Motor neuron (in vitro differentiated cells): ENCODE results near the gene ARHGAP9. TPM values are rescaled to one million over a fixed set of nuclear protein-coding genes. Genes with fewer than 3 reads are reported as not detected.
A peak's percentile ranks its signal among the peaks of the same experiment; 100 is the strongest.

Experiments used
- ATAC-seq, 8 experiments: fragments of 200-7000 bp; cut with Tn5 transposase; replicated peaks in 6 of 8; 2 replicates each; pipeline ENCODE4 v1.8.0; 2021; ENCODE audit warnings: mild to moderate bottlenecking in 8 of 8, moderate library complexity in 8 of 8
- H3K27ac ChIP-seq, 2 donors: fragments of 250-450 bp; sonication (Bioruptor Pico); 2 replicates each; pipeline ENCODE4 v1.9.0; 2021; ENCODE audit warnings: antibody characterized with exemption in 2 of 2, mild to moderate bottlenecking in 2 of 2, moderate library complexity in 1 of 2
- H3K4me1 ChIP-seq, 2 donors: fragments of 250-450 bp; sonication (Bioruptor Pico); replicated peaks in 1 of 2; 2 replicates each; pipeline ENCODE4 v1.6.1; 2021; ENCODE audit warnings: antibody characterized with exemption in 2 of 2, mild to moderate bottlenecking in 2 of 2, moderate library complexity in 1 of 2
- H3K4me3 ChIP-seq, 5 donors: fragments of 250-450 bp; sonication (Bioruptor Pico); 2 replicates each; pipeline ENCODE4 v1.9.0; 2021; ENCODE audit warnings: antibody characterized with exemption in 5 of 5, mild to moderate bottlenecking in 5 of 5, moderate library complexity in 4 of 5
- WGBS, 10 experiments: fragments of 450-650 bp; shearing (Covaris generic); methylation state at CpG; one replicate each; pipeline ENCODE4 v1.0.0; 2022; 5-methylcytosine and 5-hydroxymethylcytosine counted together
- in situ Hi-C, 9 experiments: fragments of 400-800 bp; cut with MboI; loops; one replicate each; pipeline ENCODE4 v1.15.0; 2021; ENCODE audit warnings: low sequenced_read_pairs in 9 of 9, low pct_unique_long_range_greater_than_20kb in 2 of 9; ENCODE audit not compliant: unreplicated experiment in 9 of 9
- total RNA-seq, 8 experiments: library from RNA; unstranded; fragments of 300-600 nt; gene quantifications; 2 replicates each; pipeline versions ENCODE4 v1.2.3 to v1.2.4, GENCODE V29; 2022

Gene ARHGAP9
- total RNA-seq, 8 experiments from 2014 or later = 0.45 to 6.2 (median 2.0) TPM

DNA sequence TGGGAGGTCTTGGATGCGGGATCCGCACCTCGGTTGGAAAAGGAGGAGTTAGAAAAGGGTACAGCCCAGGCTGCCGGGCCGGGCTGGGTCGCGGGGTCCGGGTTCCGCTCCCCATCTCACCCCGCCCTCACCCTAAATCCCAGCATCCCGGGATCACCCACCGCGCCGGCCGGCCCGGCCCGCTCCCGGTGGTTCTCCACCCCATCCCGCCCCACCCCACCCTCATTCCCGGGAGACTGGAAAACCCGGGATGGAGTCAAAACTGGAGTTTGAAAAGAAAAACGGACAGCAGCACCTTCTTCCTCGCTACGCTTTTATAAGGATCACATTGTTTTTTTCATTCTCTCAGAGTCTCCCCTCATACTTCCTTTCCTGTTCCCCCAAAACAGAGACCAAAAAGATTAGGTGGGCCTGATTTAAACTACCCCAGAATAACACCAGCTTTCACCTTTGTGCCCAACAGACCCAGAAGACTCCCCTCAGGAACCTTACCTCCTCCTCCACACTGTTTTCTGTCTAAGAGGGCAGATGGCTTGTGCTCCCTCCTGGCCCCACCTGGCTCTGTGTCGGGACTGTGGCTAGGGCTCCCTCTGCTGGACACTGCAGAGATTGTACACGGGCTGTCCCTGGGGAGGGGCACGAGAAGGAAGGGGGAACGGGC is 17.3 kb downstream of the ARHGAP9 start:
- Histone ChIP-seq H3K27ac (peak overlapping the region in 1 of 2 donors; percentile 71), H3K4me3 (peak overlapping the region; percentile 32 to 59 (median 51)), H3K4me1 (peaks cover 23 to 26% of the 10 kb centered on the region in 2 donors)
- ATAC-seq = peak; percentile 53 to 70 (median 66)
- in situ Hi-C loops = loop anchor here in 1 of 9 experiments (25.0 kb wide), 1 partner anchor 225 kb away; the partner anchor contains the start of gene SHMT2
- 0% methylated on average over 1 to 6 of the region's 28 CpGs; no CpG with 5 or more reads in 7 of the 10 experiments for WGBS, 10 experiments

DNA sequence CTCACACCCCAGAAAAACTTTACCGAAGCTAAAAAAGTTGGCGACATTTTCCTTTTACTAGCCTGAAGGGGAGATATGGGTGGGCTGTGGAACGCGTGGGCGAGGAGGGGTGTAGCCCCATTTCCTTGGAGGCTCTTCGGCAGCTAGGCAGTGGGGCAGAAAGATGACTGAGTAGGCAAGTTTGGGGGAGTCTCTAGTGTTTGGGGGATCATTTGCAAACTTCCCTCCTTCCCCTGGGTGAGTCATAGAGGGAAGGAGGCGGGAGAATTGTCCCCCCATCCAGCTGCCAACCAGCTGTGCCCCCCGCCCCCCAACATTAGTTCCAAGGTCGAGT is 17.8 kb downstream of the ARHGAP9 start:
- Histone ChIP-seq H3K27ac (peak overlapping the region in 1 of 2 donors; percentile 71), H3K4me1 (peaks cover 23 to 29% of the 10 kb centered on the region in 2 donors), H3K4me3 (peak overlapping the region; percentile 32 to 59 (median 51))
- WGBS, 10 experiments = 0% methylated on average over 4 of the region's 9 CpGs; no CpG with 5 or more reads in 9 of the 10 experiments
- peak in 4 of 8 experiments; percentile 1 to 5 (median 2) for ATAC-seq
- in situ Hi-C loops = loop anchor here in 1 of 9 experiments (25.0 kb wide), 1 partner anchor 225 kb away; the partner anchor contains the start of gene SHMT2

DNA sequence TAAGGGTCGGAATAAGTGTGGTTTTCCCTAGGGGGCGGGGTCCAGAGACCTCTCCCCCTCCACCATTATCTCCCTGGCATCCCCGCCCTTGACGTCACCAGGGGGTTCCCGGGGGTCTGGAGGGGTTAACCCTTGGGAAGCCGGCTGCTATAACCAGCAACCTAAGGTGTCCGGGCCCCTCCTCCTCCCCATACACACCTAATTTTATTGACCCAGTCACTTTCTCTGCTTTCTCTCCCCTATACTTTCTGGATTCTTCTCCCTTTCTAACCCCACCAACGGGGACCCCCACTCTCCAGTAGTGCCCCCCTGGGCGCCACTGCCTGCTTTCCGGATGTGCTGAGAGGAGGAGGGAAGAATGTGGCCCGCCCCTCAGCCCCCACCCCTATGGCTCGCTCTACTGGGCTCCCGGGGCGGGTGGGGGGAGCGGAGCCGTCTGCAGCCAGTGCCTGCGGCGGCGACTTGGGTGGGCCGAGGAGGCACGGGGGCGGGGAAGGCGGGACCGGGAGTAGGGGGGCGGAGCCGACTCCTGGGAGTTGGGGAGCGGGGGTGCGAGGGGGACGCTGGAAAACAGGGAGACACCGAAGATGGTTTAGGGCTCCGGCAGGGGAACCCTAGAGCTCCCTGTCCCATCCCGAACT is 18.3 kb downstream of the ARHGAP9 start:
- Histone ChIP-seq H3K4me1 (peaks cover 23 to 33% of the 10 kb centered on the region in 2 donors), H3K4me3 (peak overlapping the region; percentile 32 to 59 (median 51)), H3K27ac (peak overlapping the region in 1 of 2 donors; percentile 71)
- WGBS, 10 experiments = 0% methylated on average over 1 to 2 of the region's 32 CpGs; no CpG with 5 or more reads in 7 of the 10 experiments
- ATAC-seq = peak; percentile 1 to 28 (median 12)
- in situ Hi-C loops = loop anchor here in 1 of 9 experiments (25.0 kb wide), 1 partner anchor 224 kb away; the partner anchor contains the start of gene SHMT2

DNA sequence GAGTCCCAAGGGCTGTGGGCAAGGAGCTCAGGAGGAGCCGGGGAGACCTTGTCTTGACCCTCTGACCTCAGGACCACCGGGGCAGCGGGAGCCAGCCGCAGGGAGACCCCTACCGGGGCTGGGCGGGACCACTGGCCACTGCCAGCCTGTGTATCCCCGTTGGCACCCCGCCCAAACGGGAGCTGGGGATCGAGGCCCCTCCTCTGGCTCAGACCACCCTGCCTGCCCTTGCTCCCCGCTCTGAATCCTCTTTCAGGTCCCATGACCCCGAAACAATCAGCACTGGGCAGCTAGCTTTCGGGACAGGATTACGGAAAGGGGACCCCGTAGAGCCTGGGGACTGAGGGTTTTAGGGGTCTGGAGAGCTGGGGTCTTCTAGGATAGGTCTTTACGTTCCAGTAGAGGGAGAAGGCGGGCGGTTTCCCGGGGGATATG is 18.8 kb downstream of the ARHGAP9 start:
- ATAC-seq = peak in 4 of 8 experiments; percentile 1 to 9 (median 6)
- Histone ChIP-seq H3K4me3 (peak overlapping the region; percentile 32 to 59 (median 51)), H3K4me1 (peaks cover 25 to 38% of the 10 kb centered on the region in 2 donors), H3K27ac (peak overlapping the region in 1 of 2 donors; percentile 71)
- WGBS, 10 experiments = 0 to 15% (median 2%) methylated on average over 1 to 5 of the region's 19 CpGs; no CpG with 5 or more reads in 6 of the 10 experiments
- in situ Hi-C loops = loop anchor here in 1 of 9 experiments (25.0 kb wide), 1 partner anchor 224 kb away; the partner anchor contains the start of gene SHMT2

DNA sequence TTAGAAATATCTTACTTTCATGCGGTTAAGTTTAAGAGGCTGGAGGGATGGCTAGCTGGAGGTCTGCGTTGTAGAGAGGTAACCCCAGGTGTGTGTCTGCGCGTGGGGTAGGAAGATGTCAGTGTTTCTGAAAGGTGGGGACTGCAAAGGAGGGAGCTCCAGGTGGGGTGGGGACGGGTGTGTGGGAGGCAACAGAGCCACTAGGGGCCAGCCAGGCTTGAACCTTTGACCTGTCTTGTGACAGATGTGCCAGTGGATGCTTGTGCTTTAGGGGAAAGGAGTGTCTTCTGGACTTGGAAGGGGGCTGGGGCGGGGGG is 19.2 kb downstream of the ARHGAP9 start:
- in situ Hi-C loops = loop anchor here in 1 of 9 experiments (25.0 kb wide), 1 partner anchor 223 kb away; the partner anchor contains the start of gene SHMT2
- H3K27ac ChIP-seq = peak overlapping the region in 1 of 2 donors; percentile 71
- H3K4me1 ChIP-seq = peaks cover 30 to 43% of the 10 kb centered on the region in 2 donors
- 0% methylated on average over 1 to 3 of the region's 6 CpGs; no CpG with 5 or more reads in 6 of the 10 experiments for WGBS, 10 experiments
- H3K4me3 ChIP-seq = peak overlapping the region; percentile 45 to 59 (median 51)
- no peak for ATAC-seq

DNA sequence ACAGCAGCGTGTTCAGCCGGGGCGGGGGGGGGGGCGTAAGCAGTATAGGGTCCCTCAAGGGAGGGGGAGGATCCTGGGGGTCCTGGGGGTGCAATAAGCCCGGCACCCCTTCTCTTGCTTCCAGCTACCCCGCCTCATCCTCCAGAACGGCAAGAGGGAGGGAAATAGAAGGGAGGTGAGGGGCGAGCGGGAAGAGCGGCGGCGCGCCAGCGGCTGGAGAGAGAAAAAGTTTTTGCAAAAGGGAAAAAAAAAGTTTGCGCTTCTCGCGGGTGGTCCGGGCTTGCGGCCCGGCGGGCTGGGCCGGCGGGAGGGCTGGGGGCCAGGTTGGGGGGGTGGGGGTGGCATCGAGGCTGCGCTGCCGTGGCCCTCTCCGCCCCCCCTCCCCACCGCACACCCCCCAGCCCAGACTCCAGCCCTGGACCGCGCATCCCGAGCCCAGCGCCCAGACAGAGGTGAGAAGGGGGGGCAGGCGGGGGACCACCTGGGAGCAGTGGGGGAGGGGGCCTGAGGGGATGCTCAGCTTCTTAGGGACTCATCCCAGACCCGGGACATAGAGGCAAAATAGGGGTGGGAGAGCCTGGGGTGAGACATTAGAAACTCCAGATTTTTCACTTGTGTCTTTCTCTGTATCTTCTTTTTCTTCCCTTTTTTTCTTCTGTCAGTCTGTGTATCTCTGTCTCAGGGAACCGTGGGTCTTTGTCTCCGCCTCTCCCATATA is 19.8 kb downstream of the ARHGAP9 start, which contains the start of gene GLI1:
GLI1 (plus strand) TSS at position 36 of the 718 bp plus-strand sequence. CDS start 3,907 bp downstream, outside the sequence.
- H3K4me3 ChIP-seq = peak within 1 kb of the TSS; percentile 45 to 59 (median 51)
- peak in 3 of 8 experiments; percentile 9 to 13 (median 11) for ATAC-seq
- 0% methylated on average over 2 to 3 of the region's 36 CpGs; no CpG with 5 or more reads in 8 of the 10 experiments for WGBS, 10 experiments
- H3K4me1 ChIP-seq = peaks cover 35 to 48% of the 10 kb centered on the region in 2 donors
- in situ Hi-C loops = loop anchor here in 2 of 9 experiments (10.0 to 25.0 kb wide), 2 partner anchors 145 to 223 kb away; partner anchors contain the start of gene SHMT2 (in 1 of the 2)
- peak within 1 kb of the TSS; percentile 45 to 71 for H3K27ac ChIP-seq

DNA sequence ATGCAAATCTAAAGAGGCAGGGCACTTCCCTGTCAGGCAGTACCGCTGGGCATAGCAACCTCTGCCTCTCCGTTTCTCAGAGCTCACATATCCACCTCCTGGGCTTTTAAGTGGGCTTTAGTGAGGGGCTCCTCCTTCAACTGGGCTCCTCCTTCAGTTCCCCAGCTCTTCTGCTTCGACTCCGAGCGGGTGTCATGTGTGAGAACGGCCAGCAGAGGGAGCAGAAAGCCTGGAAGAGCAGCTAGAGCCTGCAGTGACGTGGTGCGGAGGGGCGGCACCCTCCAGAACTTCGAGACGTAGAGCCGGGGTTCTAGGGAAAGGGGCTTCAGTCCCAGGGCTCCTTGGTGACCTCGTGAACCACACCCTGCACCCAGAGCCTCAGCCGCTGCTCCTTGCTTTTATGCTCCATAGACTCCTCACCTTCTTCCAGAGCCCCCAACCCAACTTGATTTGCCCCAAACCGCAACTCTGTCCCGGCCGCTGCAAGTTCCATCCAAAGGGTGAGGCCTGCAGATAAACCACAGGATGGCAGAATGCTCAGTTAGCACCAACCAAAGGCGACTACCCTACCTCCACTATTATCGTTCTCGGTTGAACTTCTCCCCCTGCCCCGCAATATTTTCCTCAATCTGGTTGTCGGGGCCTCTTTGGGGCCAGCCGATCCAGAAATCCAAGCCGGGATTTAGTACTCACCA is 20.5 kb downstream of the ARHGAP9 start:
- H3K4me1 ChIP-seq = peaks cover 42 to 55% of the 10 kb centered on the region in 2 donors
- in situ Hi-C loops = loop anchor here in 2 of 9 experiments (10.0 to 25.0 kb wide), 2 partner anchors 144 to 222 kb away; partner anchors contain the start of gene SHMT2 (in 1 of the 2)
- peak overlapping the region; percentile 45 to 59 (median 51) for H3K4me3 ChIP-seq
- WGBS, 10 experiments = 0% methylated on average over 1 to 12 of the region's 24 CpGs; no CpG with 5 or more reads in 3 of the 10 experiments
- ATAC-seq = peak; percentile 41 to 78 (median 58)
- peak overlapping the region; percentile 45 to 68 for H3K27ac ChIP-seq

DNA sequence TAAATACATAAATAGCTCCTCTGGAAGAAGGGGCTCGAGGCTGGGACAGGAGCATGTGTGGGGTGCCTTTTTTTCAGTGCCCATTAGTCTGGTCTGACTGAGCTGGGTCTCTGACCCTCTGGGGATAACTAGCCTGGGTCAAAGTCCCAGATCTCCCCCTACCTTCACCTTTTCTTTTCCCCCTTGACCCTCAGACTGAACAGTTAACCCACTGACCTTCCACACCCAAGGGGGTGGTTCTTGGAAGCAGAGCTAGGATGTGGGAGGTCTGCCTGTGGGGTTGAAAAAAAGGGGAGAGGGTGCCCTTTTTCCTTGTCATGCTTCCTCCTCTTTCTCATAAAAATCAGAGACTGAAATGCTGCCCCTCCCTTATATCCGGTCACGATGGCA is 21.0 kb downstream of the ARHGAP9 start:
- 0 to 100% (median 31%) methylated on average over 1 to 3 of the region's 3 CpGs; no CpG with 5 or more reads in 3 of the 10 experiments for WGBS, 10 experiments
- ATAC-seq = no peak
- in situ Hi-C loops = loop anchor here in 2 of 9 experiments (10.0 to 25.0 kb wide), 2 partner anchors 144 to 221 kb away; partner anchors contain the start of gene SHMT2 (in 1 of the 2)
- Histone ChIP-seq H3K4me3 (peak overlapping the region; percentile 45 to 59 (median 51)), H3K4me1 (peaks cover 44 to 56% of the 10 kb centered on the region in 2 donors), H3K27ac (peak overlapping the region; percentile 45 to 68)

DNA sequence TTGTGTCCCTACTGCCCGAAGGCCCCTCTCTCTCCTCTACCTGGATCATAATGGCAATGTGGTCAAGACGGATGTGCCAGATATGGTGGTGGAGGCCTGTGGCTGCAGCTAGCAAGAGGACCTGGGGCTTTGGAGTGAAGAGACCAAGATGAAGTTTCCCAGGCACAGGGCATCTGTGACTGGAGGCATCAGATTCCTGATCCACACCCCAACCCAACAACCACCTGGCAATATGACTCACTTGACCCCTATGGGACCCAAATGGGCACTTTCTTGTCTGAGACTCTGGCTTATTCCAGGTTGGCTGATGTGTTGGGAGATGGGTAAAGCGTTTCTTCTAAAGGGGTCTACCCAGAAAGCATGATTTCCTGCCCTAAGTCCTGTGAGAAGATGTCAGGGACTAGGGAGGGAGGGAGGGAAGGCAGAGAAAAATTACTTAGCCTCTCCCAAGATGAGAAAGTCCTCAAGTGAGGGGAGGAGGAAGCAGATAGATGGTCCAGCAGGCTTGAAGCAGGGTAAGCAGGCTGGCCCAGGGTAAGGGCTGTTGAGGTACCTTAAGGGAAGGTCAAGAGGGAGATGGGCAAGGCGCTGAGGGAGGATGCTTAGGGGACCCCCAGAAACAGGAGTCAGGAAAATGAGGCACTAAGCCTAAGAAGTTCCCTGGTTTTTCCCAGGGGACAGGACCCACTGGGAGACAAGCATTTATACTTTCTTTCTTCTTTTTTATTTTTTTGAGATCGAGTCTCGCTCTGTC is 22.8 kb downstream of the ARHGAP9 start:
- H3K27ac ChIP-seq = peak overlapping the region; percentile 45 to 68
- peak overlapping the region in 2 of 5 donors; percentile 51 to 56 for H3K4me3 ChIP-seq
- 80 to 100% (median 100%) methylated on average over 1 to 2 of the region's 6 CpGs; no CpG with 5 or more reads in 5 of the 10 experiments for WGBS, 10 experiments
- in situ Hi-C loops = loop anchor here in 2 of 9 experiments (10.0 to 25.0 kb wide), 2 partner anchors 142 to 220 kb away; partner anchors contain the start of gene SHMT2 (in 1 of the 2)
- peaks cover 55 to 62% of the 10 kb centered on the region in 2 donors for H3K4me1 ChIP-seq
- no peak for ATAC-seq

DNA sequence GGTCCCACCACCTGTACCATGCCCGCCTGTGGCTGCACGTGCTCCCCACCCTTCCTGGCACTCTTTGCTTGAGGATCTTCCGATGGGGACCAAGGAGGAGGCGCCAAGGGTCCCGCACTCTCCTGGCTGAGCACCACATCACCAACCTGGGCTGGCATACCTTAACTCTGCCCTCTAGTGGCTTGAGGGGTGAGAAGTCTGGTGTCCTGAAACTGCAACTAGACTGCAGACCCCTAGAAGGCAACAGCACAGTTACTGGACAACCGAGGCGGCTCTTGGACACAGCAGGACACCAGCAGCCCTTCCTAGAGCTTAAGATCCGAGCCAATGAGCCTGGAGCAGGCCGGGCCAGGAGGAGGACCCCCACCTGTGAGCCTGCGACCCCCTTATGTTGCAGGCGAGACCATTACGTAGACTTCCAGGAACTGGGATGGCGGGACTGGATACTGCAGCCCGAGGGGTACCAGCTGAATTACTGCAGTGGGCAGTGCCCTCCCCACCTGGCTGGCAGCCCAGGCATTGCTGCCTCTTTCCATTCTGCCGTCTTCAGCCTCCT is 23.4 kb downstream of the ARHGAP9 start:
- Histone ChIP-seq H3K4me1 (peaks cover 55 to 62% of the 10 kb centered on the region in 2 donors), H3K4me3 (peak overlapping the region in 2 of 5 donors; percentile 51 to 56), H3K27ac (peak overlapping the region; percentile 92 to 97)
- ATAC-seq = peak in 1 of 8 experiments; percentile 38
- in situ Hi-C loops = loop anchor here in 2 of 9 experiments (10.0 to 25.0 kb wide), 2 partner anchors 141 to 219 kb away; partner anchors contain the start of gene SHMT2 (in 1 of the 2)
- 0 to 100% (median 74%) methylated on average over 1 to 10 of the region's 15 CpGs; no CpG with 5 or more reads in 6 of the 10 experiments for WGBS, 10 experiments
